BE2C (cell line): Measurements from ENCODE around the gene CLEC16A.
A peak's percentile ranks its signal among the peaks of the same experiment; 100 is the strongest.

Experiments used
- DNase-seq: peaks from one replicate; pipeline ENCODE4 v3.0.0-alpha.2; 2020
- H3K27me3 ChIP-seq: fragments of 250-450 bp; sonication (Bioruptor Pico); 2 replicates; pipeline ENCODE4 v1.5.1; 2020; ENCODE audit warnings: mild to moderate bottlenecking
- H3K36me3 ChIP-seq: fragments of 250-450 bp; sonication (Bioruptor Pico); 2 replicates; pipeline ENCODE4 v1.5.1; 2020; ENCODE audit warnings: mild to moderate bottlenecking
- H3K4me1 ChIP-seq: fragments of 250-450 bp; sonication (Bioruptor Pico); 2 replicates; pipeline ENCODE4 v1.5.1; 2020
- H3K4me3 ChIP-seq: 2 replicates; pipeline ENCODE4 v1.5.1; 2011; ENCODE audit warnings: low read depth, low read length
- H3K9me3 ChIP-seq: fragments of 250-450 bp; sonication (Bioruptor Pico); 2 replicates; pipeline ENCODE4 v1.5.1; 2020
- TF ChIP-seq, protein P1 (sequence below): IDR thresholded peaks from 2 replicates; pipeline ENCODE4 v1.5.1; 2012; ENCODE audit warnings: mild to moderate bottlenecking, low read depth, low read length

Gene CLEC16A

DNA sequence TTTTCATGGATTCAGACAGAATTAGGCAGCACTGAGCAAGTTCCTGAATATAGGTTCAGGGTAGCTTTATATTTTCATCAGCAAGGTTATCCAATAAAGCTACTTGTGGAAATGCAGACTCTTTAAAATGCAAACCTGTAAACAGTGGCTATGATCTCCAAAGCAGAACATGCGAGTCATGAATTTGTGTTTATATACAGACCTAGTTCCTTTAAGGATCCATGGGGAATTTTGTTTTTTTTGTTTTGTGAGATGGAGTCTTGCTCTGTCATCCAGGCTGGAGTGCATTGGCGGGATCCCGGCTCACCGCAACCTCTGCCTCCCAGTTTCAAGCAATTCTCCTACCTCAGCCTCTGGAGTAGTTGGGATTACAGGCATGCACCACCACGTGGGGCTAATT, 14.8 kb downstream of the CLEC16A start:
- H3K4me3 ChIP-seq, result no peak overlapping the region

DNA sequence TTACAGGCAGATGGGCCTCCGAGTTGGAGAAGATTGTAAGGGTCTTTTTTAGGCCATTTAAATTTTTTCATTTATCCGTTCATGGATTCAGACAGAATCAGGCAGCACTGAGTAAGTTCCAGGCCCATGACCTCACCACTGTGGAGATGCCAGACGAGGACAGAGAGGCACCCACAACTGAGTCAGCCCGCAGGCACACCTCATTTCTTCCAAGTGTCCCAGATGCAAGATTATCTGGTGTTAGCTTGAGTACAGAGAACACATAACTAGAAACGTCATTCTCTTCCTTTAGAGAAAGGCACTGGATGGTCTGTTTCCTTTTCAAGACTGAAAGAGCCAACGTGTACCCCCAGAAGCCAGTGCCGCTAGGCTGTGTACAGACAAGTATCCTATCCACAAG, 16.9 kb downstream of the CLEC16A start:
- Histone ChIP-seq H3K4me3 (no peak overlapping the region), H3K36me3 (peaks cover 14% of the 10 kb centered on the region), H3K27me3 (no peaks in the 10 kb centered on the region), H3K9me3 (no peaks in the 10 kb centered on the region), H3K4me1 (peaks cover 9% of the 10 kb centered on the region)
- TF ChIP-seq, protein P1, sequence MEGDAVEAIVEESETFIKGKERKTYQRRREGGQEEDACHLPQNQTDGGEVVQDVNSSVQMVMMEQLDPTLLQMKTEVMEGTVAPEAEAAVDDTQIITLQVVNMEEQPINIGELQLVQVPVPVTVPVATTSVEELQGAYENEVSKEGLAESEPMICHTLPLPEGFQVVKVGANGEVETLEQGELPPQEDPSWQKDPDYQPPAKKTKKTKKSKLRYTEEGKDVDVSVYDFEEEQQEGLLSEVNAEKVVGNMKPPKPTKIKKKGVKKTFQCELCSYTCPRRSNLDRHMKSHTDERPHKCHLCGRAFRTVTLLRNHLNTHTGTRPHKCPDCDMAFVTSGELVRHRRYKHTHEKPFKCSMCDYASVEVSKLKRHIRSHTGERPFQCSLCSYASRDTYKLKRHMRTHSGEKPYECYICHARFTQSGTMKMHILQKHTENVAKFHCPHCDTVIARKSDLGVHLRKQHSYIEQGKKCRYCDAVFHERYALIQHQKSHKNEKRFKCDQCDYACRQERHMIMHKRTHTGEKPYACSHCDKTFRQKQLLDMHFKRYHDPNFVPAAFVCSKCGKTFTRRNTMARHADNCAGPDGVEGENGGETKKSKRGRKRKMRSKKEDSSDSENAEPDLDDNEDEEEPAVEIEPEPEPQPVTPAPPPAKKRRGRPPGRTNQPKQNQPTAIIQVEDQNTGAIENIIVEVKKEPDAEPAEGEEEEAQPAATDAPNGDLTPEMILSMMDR, result no peak
- DNase-seq, result no peak

More for the DNA sequence above, 14.8 kb downstream of the CLEC16A start:
- H3K36me3 ChIP-seq, result peaks cover 14% of the 10 kb centered on the region
- H3K27me3 ChIP-seq, result no peaks in the 10 kb centered on the region
- H3K9me3 ChIP-seq, result no peaks in the 10 kb centered on the region
- DNase-seq, result no peak
- peaks cover 13% of the 10 kb centered on the region for H3K4me1 ChIP-seq
- TF ChIP-seq, protein P1, result no peak

GRCh38 chr16:10964039-10964890, 19.9 kb downstream of the CLEC16A start:
- Histone ChIP-seq H3K27me3 (no peaks in the 10 kb centered on the region), H3K4me1 (peaks cover 6% of the 10 kb centered on the region; the same call in 1 of the 2 replicates), H3K9me3 (no peaks in the 10 kb centered on the region), H3K36me3 (peaks cover 13% of the 10 kb centered on the region), H3K4me3 (no peak overlapping the region)
- TF ChIP-seq, protein P1, result peak; percentile 98
- peak; percentile 85 for DNase-seq

- TF ChIP-seq, protein P1, result no peak
- Histone ChIP-seq H3K4me3 (no peak overlapping the region), H3K9me3 (no peaks in the 10 kb centered on the region), H3K4me1 (peaks cover 6% of the 10 kb centered on the region; the same call in 1 of the 2 replicates), H3K27me3 (no peaks in the 10 kb centered on the region), H3K36me3 (peaks cover 18% of the 10 kb centered on the region)
- DNase-seq, result no peak
Measured at GRCh38 chr16:10964891-10965326, 20.5 kb downstream of the CLEC16A start.

- H3K36me3 ChIP-seq, result peaks cover 20% of the 10 kb centered on the region
- H3K9me3 ChIP-seq, result no peaks in the 10 kb centered on the region
- no peaks in the 10 kb centered on the region for H3K27me3 ChIP-seq
- H3K4me3 ChIP-seq, result no peak overlapping the region
- no peak for DNase-seq
- peaks cover 6% of the 10 kb centered on the region; the same call in 1 of the 2 replicates for H3K4me1 ChIP-seq
- TF ChIP-seq, protein P1, result no peak
Measured at GRCh38 chr16:10965440-10966061, 21.2 kb downstream of the CLEC16A start.
